ENCODE measurements around the gene OR8B3.

- no peak for TF ChIP-seq CTCF (conservative IDR thresholded peaks at IDR 0.05; ENCODE audit: low read depth, low read length)
- TF ChIP-seq EZH2phosphoT487 (IDR thresholded peaks at IDR 0.05; ENCODE audit: borderline replicate concordance, low read length), result no peak
- TF ChIP-seq EZH2 (IDR thresholded peaks at IDR 0.05; ENCODE audit: low read length, unreplicated experiment), result no peak
Measured at GRCh38 chr11:124440608-124441007, 41.8 kb upstream of the OR8B3 start.

Data from PC-3 (cell line).